ENCODE data around the gene ID1. TPM values are rescaled to one million over a fixed set of nuclear protein-coding genes. Genes with fewer than 3 reads are reported as not detected.

ID1 gene
- total and polyA plus RNA-seq, 10 of the 15 experiments (the other 5 are each of a cell fraction or from before 2014, with no cell fraction given), result 0.09 to 1.3 (median 0.47) TPM; not detected in 2

DNA sequence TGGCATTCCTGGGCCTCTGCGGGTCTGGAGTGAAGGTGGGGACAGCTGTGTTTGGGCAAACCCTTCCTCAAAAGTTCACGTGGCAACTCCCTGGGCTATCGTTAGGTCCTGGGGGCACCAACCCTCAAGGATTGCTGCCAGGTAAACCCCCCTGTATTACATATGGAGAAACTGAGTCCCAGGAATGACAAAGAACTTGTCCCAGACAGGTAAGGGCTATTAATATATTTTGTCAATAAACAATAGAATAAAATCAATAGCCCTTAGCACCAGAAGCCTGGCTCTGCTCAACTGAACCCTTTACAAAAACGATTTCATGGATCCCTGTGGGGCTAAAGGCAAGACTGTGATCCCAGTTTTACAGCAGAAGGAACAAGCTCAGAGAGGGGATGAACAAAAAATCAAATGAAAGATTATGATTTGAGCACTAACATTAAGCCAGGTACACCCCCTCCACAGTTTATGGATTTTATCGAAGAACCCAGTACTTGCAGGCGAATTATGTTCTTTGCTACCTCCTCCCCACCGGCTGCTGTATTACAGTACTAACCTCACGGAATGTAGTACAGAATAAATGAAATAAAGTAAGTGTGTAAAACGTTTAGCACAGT, 2.7 kb downstream of the ID1 start:
- POLR2A ChIA-PET, result interaction anchor here (0.5 to 1.1 kb wide), 3 partner anchors 33 to 93 kb away, joined by 3 to 4 read pairs (median 3); partner anchors contain the start of gene HM13
- FAIRE-seq (no peak), DNase-seq (ENCODE audit: low read depth, low spot score) (no peak), ATAC-seq (no peak)
- BruUV-seq (replicated peaks), result no TSS peak
- intact Hi-C loops (cut with micrococcal nuclease; ENCODE audit: unreplicated experiment), result no loop called here
- Histone ChIP-seq H3K4me3 (no peak overlapping the region), H3K4me2 (ENCODE audit: control insufficient read depth, insufficient read depth) (no peak overlapping the region), H3K27me3 (replicated peaks in 1 of 2; ENCODE audit: control insufficient read depth in 2 of 2, insufficient read depth in 2 of 2, low read length in 1 of 2) (peaks cover 10 to 18% of the 10 kb centered on the region in 2 experiments), H3K9ac (ENCODE audit: control insufficient read depth, insufficient read depth, low read length) (no peak overlapping the region), H3K79me2 (ENCODE audit: control insufficient read depth, insufficient read depth, low read length) (no peaks in the 10 kb centered on the region), H3K36me3 (ENCODE audit: control insufficient read depth in 2 of 2, insufficient read depth in 2 of 2, low read length in 1 of 2) (no peaks in the 10 kb centered on the region), H4K20me1 (ENCODE audit: control insufficient read depth, insufficient read depth) (no peaks in the 10 kb centered on the region), H3K27ac (ENCODE audit: control insufficient read depth, insufficient read depth) (no peak overlapping the region), H2AFZ (ENCODE audit: control insufficient read depth, low read depth, low read length) (no peak overlapping the region), H3K9me3 (replicated peaks; ENCODE audit: control insufficient read depth, insufficient read depth, low read length) (no peaks in the 10 kb centered on the region; the same call in 2 of the 3 replicates), H3K4me1 (ENCODE audit: control insufficient read depth, insufficient read depth, low read length) (peaks cover 16% of the 10 kb centered on the region)
- WGBS (ENCODE audit: insufficient coverage, insufficient replicate concordance, low lambda C conversion rate, missing lambda C conversion rate), result 53% methylated on average over 9 of the region's 9 CpGs
- in situ Hi-C loops (cut with MboI), result loop anchor here (5.0 kb wide), 1 partner anchor 35 kb away; no protein-coding TSS in a partner anchor
- TF ChIP-seq, protein P1, sequence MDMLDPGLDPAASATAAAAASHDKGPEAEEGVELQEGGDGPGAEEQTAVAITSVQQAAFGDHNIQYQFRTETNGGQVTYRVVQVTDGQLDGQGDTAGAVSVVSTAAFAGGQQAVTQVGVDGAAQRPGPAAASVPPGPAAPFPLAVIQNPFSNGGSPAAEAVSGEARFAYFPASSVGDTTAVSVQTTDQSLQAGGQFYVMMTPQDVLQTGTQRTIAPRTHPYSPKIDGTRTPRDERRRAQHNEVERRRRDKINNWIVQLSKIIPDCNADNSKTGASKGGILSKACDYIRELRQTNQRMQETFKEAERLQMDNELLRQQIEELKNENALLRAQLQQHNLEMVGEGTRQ (IDR thresholded peaks at IDR 0.05; ENCODE audit: borderline replicate concordance, low read depth, low read length), result no peak
- no peak for TF ChIP-seq KDM1A (IDR thresholded peaks at IDR 0.05; ENCODE audit: borderline replicate concordance)
- no peak for TF ChIP-seq MTA3 (IDR thresholded peaks at IDR 0.05; ENCODE audit: borderline replicate concordance, low read length)
- TF ChIP-seq, protein P2, sequence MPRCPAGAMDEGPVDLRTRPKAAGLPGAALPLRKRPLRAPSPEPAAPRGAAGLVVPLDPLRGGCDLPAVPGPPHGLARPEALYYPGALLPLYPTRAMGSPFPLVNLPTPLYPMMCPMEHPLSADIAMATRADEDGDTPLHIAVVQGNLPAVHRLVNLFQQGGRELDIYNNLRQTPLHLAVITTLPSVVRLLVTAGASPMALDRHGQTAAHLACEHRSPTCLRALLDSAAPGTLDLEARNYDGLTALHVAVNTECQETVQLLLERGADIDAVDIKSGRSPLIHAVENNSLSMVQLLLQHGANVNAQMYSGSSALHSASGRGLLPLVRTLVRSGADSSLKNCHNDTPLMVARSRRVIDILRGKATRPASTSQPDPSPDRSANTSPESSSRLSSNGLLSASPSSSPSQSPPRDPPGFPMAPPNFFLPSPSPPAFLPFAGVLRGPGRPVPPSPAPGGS (IDR thresholded peaks at IDR 0.05; ENCODE audit: borderline replicate concordance, insufficient read depth, low read depth, low read length, poor library complexity, severe bottlenecking), result no peak
- no peak for TF ChIP-seq SUZ12 (IDR thresholded peaks at IDR 0.05; ENCODE audit: unreplicated experiment)
- TF ChIP-seq LARP7 (IDR thresholded peaks at IDR 0.05), result no peak
- TF ChIP-seq GABPA (IDR thresholded peaks at IDR 0.05; ENCODE audit: low read depth), result no peak
- TF ChIP-seq EZH2 (IDR thresholded peaks at IDR 0.05; ENCODE audit: borderline replicate concordance, control insufficient read depth, low read depth, low read length), result no peak
- no peak for TF ChIP-seq HDAC2 (IDR thresholded peaks at IDR 0.05)
- TF ChIP-seq MYC (IDR thresholded peaks at IDR 0.05; ENCODE audit: insufficient read depth, insufficient read length, insufficient replicate concordance, low read length, severe bottlenecking), result no peak
- CTCF ChIA-PET, result interaction anchor here (0.6 to 18.6 kb wide), 2 partner anchors 19 to 43 kb away, joined by 3 to 958 read pairs; no protein-coding TSS in a partner anchor
- RAD21 ChIA-PET (ENCODE audit: unreplicated experiment), result interaction anchor here (0.6 kb wide), 1 partner anchor 51 kb away, joined by 3 read pairs; no protein-coding TSS in a partner anchor
- SMC1A ChIA-PET (ENCODE audit: uncharacterized antibody, unreplicated experiment), result interaction anchor here (0.7 kb wide), 1 partner anchor 45 kb away, joined by 3 read pairs; no protein-coding TSS in a partner anchor
